CD8-positive, alpha-beta memory T cell (primary cell): ENCODE measurements around the gene CYP2U1. TPM values are rescaled to one million over a fixed set of nuclear protein-coding genes. Genes with fewer than 3 reads are reported as not detected.
A peak's percentile ranks its signal among the peaks of the same experiment; 100 is the strongest.
"Not testable (repeated sequence)": the region's sequence is repeated elsewhere in the genome, so short reads cannot be mapped to it uniquely, and the experiment has no call there.

Experiments
- CTCF ChIA-PET: fragments of 350-600 bp; sonication (Branson Sonifier 250); formaldehyde crosslinking; loops from one replicate; lab custom pipeline; 2021; ENCODE audit warnings: antibody characterized with exemption; lab: Charles Lee
- POLR2A ChIA-PET: fragments of 350-600 bp; sonication (Branson Sonifier 250); formaldehyde crosslinking; loops from one replicate; lab custom pipeline; 2021; ENCODE audit warnings: antibody characterized with exemption; lab: Charles Lee
- DNase-seq, 5 donors: peaks; one replicate each; pipeline versions ENCODE4 v3.0.0 to v3.0.0-alpha.2; 2020 to 2022; ENCODE audit warnings: mixed read lengths in 1 of 5
- H3K27ac ChIP-seq: one replicate; pipeline ENCODE4 v1.7.0; 2013; ENCODE audit warnings: low read depth, mild to moderate bottlenecking, low read length, moderate library complexity
- H3K27me3 ChIP-seq: 2 replicates; pipeline ENCODE4 v1.7.0; 2013; ENCODE audit warnings: low read length, mild to moderate bottlenecking; ENCODE audit not compliant: insufficient read depth, poor library complexity, severe bottlenecking
- H3K36me3 ChIP-seq: 2 replicates; pipeline ENCODE4 v1.7.0; 2013; ENCODE audit warnings: mild to moderate bottlenecking, low read length, moderate library complexity; ENCODE audit not compliant: insufficient read depth
- H3K4me1 ChIP-seq: 2 replicates; pipeline ENCODE4 v1.7.0; 2013; ENCODE audit warnings: mild to moderate bottlenecking, low read length, moderate library complexity; ENCODE audit not compliant: insufficient read depth
- H3K4me3 ChIP-seq: 2 replicates; pipeline ENCODE4 v1.7.0; 2013; ENCODE audit warnings: mild to moderate bottlenecking, low read length
- H3K9me3 ChIP-seq: 2 replicates; pipeline ENCODE4 v1.7.0; 2013; ENCODE audit warnings: mild to moderate bottlenecking, low read length
- H3K27ac Mint-ChIP-seq, 8 donors: one replicate each; pipeline ENCODE4 v1.8.0; 2020 to 2021; ENCODE audit warnings: mixed read lengths in 8 of 8, mild to moderate bottlenecking in 6 of 8, inconsistent platforms in 3 of 8, moderate library complexity in 3 of 8
- H3K27me3 Mint-ChIP-seq, 2 donors: one replicate each; pipeline ENCODE4 v1.8.0; 2020 to 2021; ENCODE audit warnings: mixed read lengths in 2 of 2, mild to moderate bottlenecking in 1 of 2, moderate library complexity in 1 of 2
- H3K36me3 Mint-ChIP-seq, 3 donors: one replicate each; pipeline ENCODE4 v1.8.0; 2020 to 2021; ENCODE audit warnings: mixed read lengths in 3 of 3, inconsistent platforms in 1 of 3, mild to moderate bottlenecking in 1 of 3
- H3K4me1 Mint-ChIP-seq, 3 donors: one replicate each; pipeline ENCODE4 v1.8.0; 2020 to 2021; ENCODE audit warnings: mixed read lengths in 3 of 3, inconsistent platforms in 1 of 3, mild to moderate bottlenecking in 1 of 3
- H3K4me3 Mint-ChIP-seq, 7 donors: one replicate each; pipeline ENCODE4 v1.8.0; 2020 to 2021; ENCODE audit warnings: mixed read lengths in 7 of 7, mild to moderate bottlenecking in 6 of 7, moderate library complexity in 4 of 7, inconsistent platforms in 2 of 7
- H3K9me3 Mint-ChIP-seq, 5 donors: one replicate each; pipeline ENCODE4 v1.8.0; 2020 to 2022; ENCODE audit warnings: mixed read lengths in 5 of 5, mild to moderate bottlenecking in 3 of 5, moderate library complexity in 2 of 5, inconsistent platforms in 1 of 5
- polyA plus RNA-seq: library from polyadenylated mRNA; unstranded; fragments of 300-500 nt; fragmentation: Illumina TruSeq; gene quantifications from one replicate; pipeline ENCODE4 v1.2.3, GENCODE V29; 2021
- total RNA-seq, 2 experiments: library from RNA; stranded (reverse); gene quantifications; one replicate each; pipeline ENCODE4 v1.2.3, GENCODE V29; 2021

CYP2U1 gene
- total and polyA plus RNA-seq, 3 experiments from 2014 or later: 2.7 to 4.0 (median 2.9) TPM

DNA sequence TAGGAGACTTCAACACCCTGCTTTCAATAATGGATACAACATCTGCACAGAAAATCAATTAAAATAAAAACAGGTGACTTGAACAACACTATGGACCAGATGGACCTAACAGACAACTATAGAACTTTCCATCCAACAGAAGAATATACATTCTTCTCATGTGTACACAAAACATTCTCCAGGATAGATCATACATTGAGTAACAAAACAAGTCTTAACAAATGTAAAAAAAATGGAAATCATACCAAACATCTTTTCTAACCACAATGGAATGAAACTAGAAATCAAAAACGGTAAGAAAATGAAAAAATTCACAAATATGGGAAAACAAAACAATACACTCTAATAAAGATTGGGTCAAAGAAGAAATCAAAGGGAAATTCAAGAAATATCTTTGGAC lies 24.7 kb downstream of the CYP2U1 start:
- H3K4me1 ChIP-seq: no peaks in the 10 kb centered on the region
- H3K36me3 ChIP-seq: no peaks in the 10 kb centered on the region
- CTCF ChIA-PET: no interaction called here
- Mint-ChIP-seq H3K27me3 (peaks cover 4 to 8% of the 10 kb centered on the region in 2 donors), H3K4me3 (no peak overlapping the region), H3K4me1 (no peaks in the 10 kb centered on the region), H3K9me3 (peaks cover 14 to 23% (median 18%) of the 10 kb centered on the region in 5 donors), H3K36me3 (peaks cover 8 to 25% (median 12%) of the 10 kb centered on the region in 3 donors), H3K27ac (peak overlapping the region in 1 of 8 donors; percentile 15)
- POLR2A ChIA-PET: no interaction called here
- H3K27me3 ChIP-seq: no peaks in the 10 kb centered on the region
- no peaks in the 10 kb centered on the region for H3K9me3 ChIP-seq
- H3K4me3 ChIP-seq: no peak overlapping the region
- DNase-seq: no peak
- H3K27ac ChIP-seq: no peak overlapping the region

DNA sequence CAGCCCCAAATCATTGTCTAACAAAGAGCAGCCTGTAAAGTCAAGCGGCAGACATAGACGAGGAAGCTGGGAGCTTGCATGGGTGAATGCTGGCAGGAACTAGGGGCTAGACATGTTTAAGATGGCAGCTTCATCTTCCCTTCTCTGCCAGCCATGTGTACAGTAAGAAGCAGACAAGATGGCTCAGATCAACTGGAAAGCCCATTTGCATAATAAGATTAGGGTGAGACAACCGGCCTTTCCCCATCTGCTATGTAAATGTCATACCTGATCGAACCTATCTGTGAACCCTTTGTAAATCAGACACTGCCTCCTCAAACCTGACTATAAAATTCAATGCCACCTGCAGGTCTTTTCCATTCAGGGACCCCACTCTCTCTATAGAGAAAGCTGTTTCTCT lies 35.6 kb downstream of the CYP2U1 start:
- Mint-ChIP-seq H3K4me1 (no peaks in the 10 kb centered on the region), H3K36me3 (peaks cover 0 to 3% (median 0%) of the 10 kb centered on the region in 3 donors), H3K27me3 (no peaks in the 10 kb centered on the region), H3K27ac (no peak overlapping the region), H3K9me3 (peaks cover 0 to 3% (median 0%) of the 10 kb centered on the region in 5 donors), H3K4me3 (no peak overlapping the region)
- Histone ChIP-seq H3K36me3 (no peaks in the 10 kb centered on the region), H3K4me3 (no peak overlapping the region), H3K27ac (no peak overlapping the region), H3K27me3 (no peaks in the 10 kb centered on the region), H3K9me3 (no peaks in the 10 kb centered on the region), H3K4me1 (no peaks in the 10 kb centered on the region)
- no peak for DNase-seq
- ChIA-PET CTCF (no interaction called here), POLR2A (no interaction called here)

DNA sequence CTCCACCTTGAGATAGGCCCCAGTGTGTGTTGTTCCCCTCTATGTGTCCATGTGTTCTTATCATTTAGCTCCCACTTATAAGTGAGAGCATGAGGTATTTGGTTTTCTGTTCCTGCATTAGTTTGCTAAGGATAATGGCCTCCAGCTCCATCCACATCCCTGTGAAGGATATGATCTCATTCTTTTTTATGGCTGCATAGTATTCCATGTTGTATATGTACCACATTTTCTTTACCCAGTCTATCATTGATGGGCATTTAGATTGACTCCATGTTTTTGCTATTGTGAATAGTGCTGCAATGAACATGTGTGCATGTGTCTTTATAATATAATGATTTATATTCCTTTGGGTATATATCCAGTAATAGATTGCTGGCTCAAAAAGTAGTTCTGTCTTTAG lies 36.2 kb downstream of the CYP2U1 start:
- POLR2A ChIA-PET, CTCF ChIA-PET, H3K9me3 ChIP-seq: not testable (repeated sequence)

DNA sequence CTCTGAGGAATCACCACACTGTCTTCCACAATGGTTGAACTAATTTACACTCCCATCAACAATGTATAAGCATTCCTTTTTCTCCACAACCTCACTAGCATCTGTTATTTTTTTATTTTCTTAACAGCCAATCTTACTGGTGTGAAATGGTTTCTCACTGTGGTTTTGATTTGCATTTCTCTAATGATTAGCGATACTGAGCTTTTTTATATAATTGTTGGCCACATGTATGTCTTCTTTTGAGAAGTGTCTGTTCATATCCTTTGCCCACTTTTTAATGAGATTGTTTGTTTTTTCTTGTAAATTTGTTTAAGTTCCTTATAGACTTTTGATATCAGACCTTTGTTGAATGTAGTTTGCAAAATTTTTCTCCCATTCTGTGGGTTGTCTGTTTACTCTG lies 36.6 kb downstream of the CYP2U1 start:
- H3K36me3 ChIP-seq, DNase-seq, H3K36me3 Mint-ChIP-seq, H3K9me3 ChIP-seq, H3K4me3 Mint-ChIP-seq, H3K27me3 ChIP-seq, CTCF ChIA-PET, H3K27ac ChIP-seq, H3K4me1 Mint-ChIP-seq, H3K27me3 Mint-ChIP-seq, H3K9me3 Mint-ChIP-seq, H3K4me1 ChIP-seq, H3K4me3 ChIP-seq, POLR2A ChIA-PET: not testable (repeated sequence)
- H3K27ac Mint-ChIP-seq: peak overlapping the region in 1 of 8 donors; percentile 16

More for the DNA sequence above, 36.2 kb downstream of the CYP2U1 start:
- H3K4me1 Mint-ChIP-seq, H3K4me1 ChIP-seq, H3K36me3 ChIP-seq, H3K27ac Mint-ChIP-seq, H3K9me3 Mint-ChIP-seq, H3K27ac ChIP-seq, H3K36me3 Mint-ChIP-seq, H3K27me3 ChIP-seq, DNase-seq, H3K4me3 Mint-ChIP-seq, H3K27me3 Mint-ChIP-seq, H3K4me3 ChIP-seq: not testable (repeated sequence)

DNA sequence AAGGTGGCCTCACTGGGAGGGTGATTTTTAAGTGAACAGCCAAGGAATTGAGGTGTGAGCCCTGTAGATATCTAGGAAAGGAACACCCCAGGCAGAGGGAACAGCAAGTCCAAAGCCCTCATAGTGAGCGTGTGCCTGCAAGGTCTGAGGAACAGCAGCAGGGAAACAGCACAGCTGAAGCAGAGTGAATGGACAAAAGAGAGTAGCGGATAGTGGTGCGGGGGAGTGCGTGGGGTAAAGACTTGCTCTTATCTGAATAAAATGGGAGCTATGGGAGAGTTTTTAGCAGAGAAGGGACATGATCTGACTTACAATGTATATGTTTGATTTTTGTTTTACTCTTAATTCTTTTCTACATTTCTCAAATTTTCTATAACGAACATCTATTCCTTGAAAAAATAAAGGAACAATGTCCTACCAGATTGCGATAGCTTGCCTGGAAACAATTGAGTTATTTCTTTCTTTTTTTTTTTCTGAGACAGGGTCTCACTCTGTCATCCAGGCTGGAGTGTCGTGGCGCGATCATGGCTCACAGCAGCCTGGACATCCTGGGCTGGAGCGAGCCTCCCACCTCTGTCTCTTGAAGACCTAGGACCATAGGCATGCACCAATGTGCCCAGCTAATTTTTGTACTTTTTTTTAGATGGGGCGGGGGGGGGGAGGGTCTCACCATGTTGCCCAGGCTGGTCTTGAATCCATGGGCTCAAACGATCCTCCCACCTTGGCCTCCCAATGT lies 38.9 kb downstream of the CYP2U1 start:
- Mint-ChIP-seq H3K27me3 (no peaks in the 10 kb centered on the region), H3K9me3 (peaks cover 0 to 6% (median 0%) of the 10 kb centered on the region in 5 donors), H3K27ac (no peak overlapping the region), H3K4me3 (no peak overlapping the region), H3K36me3 (peaks cover 0 to 4% (median 3%) of the 10 kb centered on the region in 3 donors), H3K4me1 (peaks cover 0 to 11% (median 2%) of the 10 kb centered on the region in 3 donors)
- no peaks in the 10 kb centered on the region for H3K36me3 ChIP-seq
- H3K4me3 ChIP-seq: no peak overlapping the region
- no peaks in the 10 kb centered on the region for H3K4me1 ChIP-seq
- no peaks in the 10 kb centered on the region for H3K9me3 ChIP-seq
- no peak overlapping the region for H3K27ac ChIP-seq
- POLR2A ChIA-PET: no interaction called here
- CTCF ChIA-PET: no interaction called here
- no peaks in the 10 kb centered on the region for H3K27me3 ChIP-seq
- DNase-seq: no peak

DNA sequence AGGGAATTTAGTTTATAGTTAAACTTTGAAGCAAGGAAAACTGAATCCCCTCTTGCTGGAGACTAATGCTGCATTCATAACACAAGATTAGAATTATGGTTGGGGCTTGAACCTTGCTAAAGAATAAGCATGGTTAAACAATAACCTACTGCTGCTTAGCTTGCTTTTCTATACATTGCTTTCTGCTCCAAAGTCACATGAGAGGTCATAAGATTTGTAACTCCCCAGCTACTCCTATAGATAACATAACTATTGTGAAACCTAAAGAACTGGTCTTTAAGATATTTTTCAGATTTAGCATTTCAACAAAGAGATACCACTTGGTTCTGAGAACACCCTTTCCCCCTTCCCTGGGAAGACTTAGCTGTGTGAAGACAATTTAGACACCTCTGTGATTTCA lies 41.3 kb downstream of the CYP2U1 start:
- POLR2A ChIA-PET: no interaction called here
- peaks cover 0 to 4% (median 1%) of the 10 kb centered on the region in 3 donors for H3K36me3 Mint-ChIP-seq
- CTCF ChIA-PET: no interaction called here
- DNase-seq: no peak
- no peaks in the 10 kb centered on the region for H3K9me3 ChIP-seq
- H3K27ac ChIP-seq: no peak overlapping the region
- no peak overlapping the region for H3K4me3 ChIP-seq
- no peaks in the 10 kb centered on the region for H3K27me3 Mint-ChIP-seq
- peaks cover 0 to 3% (median 0%) of the 10 kb centered on the region in 5 donors for H3K9me3 Mint-ChIP-seq
- no peak overlapping the region for H3K27ac Mint-ChIP-seq
- no peaks in the 10 kb centered on the region for H3K36me3 ChIP-seq
- H3K4me1 Mint-ChIP-seq: peaks cover 0 to 11% (median 2%) of the 10 kb centered on the region in 3 donors
- H3K27me3 ChIP-seq: no peaks in the 10 kb centered on the region
- H3K4me3 Mint-ChIP-seq: no peak overlapping the region
- H3K4me1 ChIP-seq: no peaks in the 10 kb centered on the region

DNA sequence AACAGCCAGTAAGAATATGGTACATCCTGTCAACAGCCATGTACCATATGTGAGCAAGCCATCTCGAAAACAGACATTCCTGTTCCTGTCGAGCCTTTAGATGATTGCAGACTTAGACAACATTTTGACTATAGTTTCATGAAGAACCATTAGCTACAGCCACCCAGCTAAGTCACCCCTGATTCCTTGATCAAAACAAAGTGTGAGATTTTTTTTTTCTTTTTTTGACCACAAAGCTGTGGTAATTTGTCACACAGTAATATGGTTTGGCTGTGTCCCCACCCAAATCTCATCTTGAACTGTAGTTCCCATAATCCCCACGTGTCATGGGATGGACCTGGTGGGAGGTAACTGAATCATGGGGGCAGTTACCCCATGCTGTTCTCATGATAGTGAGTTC lies 43.2 kb downstream of the CYP2U1 start:
- Mint-ChIP-seq H3K9me3 (peaks cover 0 to 3% (median 0%) of the 10 kb centered on the region in 5 donors), H3K27me3 (peaks cover 0 to 6% of the 10 kb centered on the region in 2 donors), H3K27ac (no peak overlapping the region), H3K36me3 (peaks cover 0 to 4% (median 1%) of the 10 kb centered on the region in 3 donors), H3K4me3 (no peak overlapping the region), H3K4me1 (peaks cover 0 to 11% (median 2%) of the 10 kb centered on the region in 3 donors)
- no peak overlapping the region for H3K27ac ChIP-seq
- no peaks in the 10 kb centered on the region for H3K9me3 ChIP-seq
- ChIA-PET CTCF (no interaction called here), POLR2A (no interaction called here)
- H3K4me1 ChIP-seq: no peaks in the 10 kb centered on the region
- H3K4me3 ChIP-seq: no peak overlapping the region
- no peaks in the 10 kb centered on the region for H3K36me3 ChIP-seq
- H3K27me3 ChIP-seq: no peaks in the 10 kb centered on the region
- DNase-seq: no peak

DNA sequence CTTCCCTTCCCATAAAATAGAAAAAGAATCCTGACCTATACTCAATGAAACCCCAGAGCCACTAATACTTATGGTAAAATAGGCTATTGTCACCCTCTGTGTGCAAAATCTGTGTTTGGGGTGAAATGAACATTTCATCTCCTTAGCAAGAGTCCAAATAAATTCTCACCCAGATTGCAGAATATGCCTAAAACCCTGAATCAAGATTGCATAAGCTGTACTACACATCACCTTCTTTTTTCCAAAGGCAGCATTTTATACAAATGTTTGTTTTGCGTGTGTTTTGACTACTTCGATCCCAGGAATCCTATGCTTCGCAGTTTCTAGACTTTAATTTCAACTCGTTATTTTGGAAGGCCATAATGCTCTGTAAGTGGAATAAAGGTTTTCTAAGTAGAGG lies 46.1 kb downstream of the CYP2U1 start:
- Mint-ChIP-seq H3K27ac (no peak overlapping the region), H3K4me3 (no peak overlapping the region), H3K27me3 (peaks cover 0 to 6% of the 10 kb centered on the region in 2 donors), H3K36me3 (peaks cover 0 to 11% (median 0%) of the 10 kb centered on the region in 3 donors), H3K4me1 (peaks cover 0 to 11% (median 2%) of the 10 kb centered on the region in 3 donors), H3K9me3 (peaks cover 0 to 9% (median 6%) of the 10 kb centered on the region in 5 donors)
- H3K9me3 ChIP-seq: no peaks in the 10 kb centered on the region
- ChIA-PET CTCF (no interaction called here), POLR2A (no interaction called here)
- no peaks in the 10 kb centered on the region for H3K4me1 ChIP-seq
- H3K4me3 ChIP-seq: no peak overlapping the region
- no peaks in the 10 kb centered on the region for H3K36me3 ChIP-seq
- no peaks in the 10 kb centered on the region for H3K27me3 ChIP-seq
- no peak for DNase-seq
- H3K27ac ChIP-seq: no peak overlapping the region
